RWPE2 (cell line): ENCODE measurements around the gene RGMA.

Experiments used
- ATAC-seq: fragments of 200-7000 bp; cut with Tn5 transposase; 3 replicates; pipeline ENCODE4 v1.9.1; 2021; ENCODE audit warnings: low read depth
- DNase-seq: peaks from one replicate; pipeline ENCODE4 v3.0.0-alpha.2; 2020; ENCODE audit warnings: low spot score
- H3K27ac ChIP-seq: fragments of 450-650 bp; 2 replicates; pipeline ENCODE4 v1.5.1; 2017; ENCODE audit warnings: mild to moderate bottlenecking; ENCODE audit not compliant: poor library complexity, severe bottlenecking
- H3K27me3 ChIP-seq: fragments of 250-450 bp; sonication (Bioruptor Pico); 2 replicates; pipeline ENCODE4 v1.5.1; 2021; ENCODE audit warnings: mild to moderate bottlenecking, moderate library complexity; ENCODE audit not compliant: insufficient read depth, poor library complexity, severe bottlenecking
- H3K36me3 ChIP-seq: fragments of 250-450 bp; sonication (Bioruptor Pico); 2 replicates; pipeline ENCODE4 v1.5.1; 2020; ENCODE audit warnings: low read depth, mild to moderate bottlenecking, moderate library complexity
- H3K4me1 ChIP-seq: fragments of 250-450 bp; sonication (Bioruptor Pico); 2 replicates; pipeline ENCODE4 v1.5.1; 2021; ENCODE audit warnings: mild to moderate bottlenecking, moderate library complexity; ENCODE audit not compliant: insufficient read depth, poor library complexity, severe bottlenecking
- H3K4me3 ChIP-seq: fragments of 250-450 bp; sonication (Bioruptor Pico); 2 replicates; pipeline ENCODE4 v1.5.1; 2021; ENCODE audit warnings: mild to moderate bottlenecking, moderate library complexity; ENCODE audit not compliant: severe bottlenecking
- H3K9me3 ChIP-seq: fragments of 250-450 bp; sonication (Bioruptor Pico); 2 replicates; pipeline ENCODE4 v1.5.1; 2021; ENCODE audit warnings: mild to moderate bottlenecking, moderate library complexity; ENCODE audit not compliant: severe bottlenecking
- CTCF ChIP-seq: fragments of 450-650 bp; IDR thresholded peaks from one replicate; pipeline ENCODE4 v1.5.1; 2017; ENCODE audit warnings: mild to moderate bottlenecking, moderate library complexity; ENCODE audit not compliant: poor library complexity, severe bottlenecking

RGMA gene

GRCh38 chr15:93080451-93080850 lies 8.6 kb downstream of the RGMA start:
- H3K36me3 ChIP-seq = no peaks in the 10 kb centered on the region
- H3K4me3 ChIP-seq = no peak overlapping the region
- H3K4me1 ChIP-seq = no peaks in the 10 kb centered on the region
- H3K27ac ChIP-seq = no peak overlapping the region
- H3K27me3 ChIP-seq = peaks cover 40% of the 10 kb centered on the region
- ATAC-seq (no peak), DNase-seq (no peak)
- no peak for TF ChIP-seq CTCF
- no peaks in the 10 kb centered on the region for H3K9me3 ChIP-seq

- Histone ChIP-seq H3K4me3 (no peak overlapping the region), H3K36me3 (no peaks in the 10 kb centered on the region), H3K4me1 (no peaks in the 10 kb centered on the region), H3K27me3 (peaks cover 26% of the 10 kb centered on the region), H3K27ac (no peak overlapping the region), H3K9me3 (no peaks in the 10 kb centered on the region)
- TF ChIP-seq CTCF = no peak
- no peak for ATAC-seq
- no peak for DNase-seq
These were observed 12.1 kb downstream of the RGMA start for GRCh38 chr15:93076875-93077274.

GRCh38 chr15:93076217-93076616 lies 12.8 kb downstream of the RGMA start:
- no peak for ATAC-seq
- Histone ChIP-seq H3K4me1 (no peaks in the 10 kb centered on the region), H3K9me3 (no peaks in the 10 kb centered on the region), H3K27me3 (peaks cover 32% of the 10 kb centered on the region), H3K27ac (no peak overlapping the region), H3K4me3 (no peak overlapping the region), H3K36me3 (no peaks in the 10 kb centered on the region)
- no peak for TF ChIP-seq CTCF
- no peak for DNase-seq

GRCh38 chr15:93074599-93074998 lies 14.4 kb downstream of the RGMA start:
- peaks cover 22% of the 10 kb centered on the region for H3K27me3 ChIP-seq

GRCh38 chr15:93073465-93073952 lies 15.5 kb downstream of the RGMA start:
- Histone ChIP-seq H3K27me3 (peaks cover 18% of the 10 kb centered on the region), H3K27ac (no peak overlapping the region), H3K9me3 (no peaks in the 10 kb centered on the region), H3K36me3 (no peaks in the 10 kb centered on the region), H3K4me1 (no peaks in the 10 kb centered on the region), H3K4me3 (peak overlapping the region; percentile 40)
- TF ChIP-seq CTCF = no peak
- DNase-seq = no peak
- no peak for ATAC-seq

More at GRCh38 chr15:93074599-93074998, 14.4 kb downstream of the RGMA start:
- H3K36me3 ChIP-seq = no peaks in the 10 kb centered on the region
- TF ChIP-seq CTCF = no peak
- no peaks in the 10 kb centered on the region for H3K9me3 ChIP-seq
- H3K4me1 ChIP-seq = no peaks in the 10 kb centered on the region
- no peak overlapping the region for H3K4me3 ChIP-seq
- no peak overlapping the region for H3K27ac ChIP-seq
- ATAC-seq (no peak), DNase-seq (no peak)
